OCI-LY1 (cell line): ENCODE measurements around the gene NF2.

ENCODE experiments used
- CTCF ChIP-seq: fragments of 200-600 bp; sonication (generic), shearing (Covaris generic); IDR thresholded peaks from 2 replicates; pipeline ENCODE4 v1.5.1; 2017; ENCODE audit warnings: mild to moderate bottlenecking, antibody characterized with exemption, low read length, moderate library complexity, mixed read lengths
- EZH2 ChIP-seq: fragments of 200-600 bp; sonication (generic), shearing (Covaris generic); IDR thresholded peaks from 2 replicates; pipeline ENCODE4 v1.8.0; 2017; ENCODE audit warnings: borderline replicate concordance, mixed run types, mild to moderate bottlenecking, antibody characterized with exemption, low read length, moderate library complexity, mixed read lengths

- TF ChIP-seq CTCF: no peak
- no peak for TF ChIP-seq EZH2
Measured at GRCh38 chr22:29593923-29594322, 9.5 kb upstream of the NF2 start.
